ENCODE results near the gene XIRP2. TPM values are rescaled to one million over a fixed set of nuclear protein-coding genes. Genes with fewer than 3 reads are reported as not detected.

XIRP2 gene
- total RNA-seq, 2 donors from 2014 or later, result 42.8 to 43.7 TPM

DNA sequence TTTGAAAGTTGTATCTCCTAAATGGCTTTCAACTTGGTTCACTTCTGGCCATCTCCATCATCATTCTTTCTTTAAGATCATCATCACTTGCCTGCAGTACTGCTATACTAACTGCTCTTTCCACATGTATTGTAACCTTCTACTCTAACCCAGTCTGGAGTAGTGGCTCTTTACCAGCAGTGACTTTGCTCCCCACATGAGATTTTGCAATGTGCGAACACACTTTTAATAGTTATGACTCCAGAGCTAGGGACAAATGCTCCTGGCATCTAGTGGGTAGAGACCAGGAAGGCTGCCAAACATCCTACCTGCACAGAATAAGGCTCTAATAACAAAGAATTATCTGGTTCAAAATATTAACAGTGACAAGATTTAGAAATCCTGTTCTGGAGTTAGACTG lies 243.8 kb downstream of the XIRP2 start:
- DNase-seq (ENCODE audit: low spot score), result no peak
- TF ChIP-seq, protein P1, sequence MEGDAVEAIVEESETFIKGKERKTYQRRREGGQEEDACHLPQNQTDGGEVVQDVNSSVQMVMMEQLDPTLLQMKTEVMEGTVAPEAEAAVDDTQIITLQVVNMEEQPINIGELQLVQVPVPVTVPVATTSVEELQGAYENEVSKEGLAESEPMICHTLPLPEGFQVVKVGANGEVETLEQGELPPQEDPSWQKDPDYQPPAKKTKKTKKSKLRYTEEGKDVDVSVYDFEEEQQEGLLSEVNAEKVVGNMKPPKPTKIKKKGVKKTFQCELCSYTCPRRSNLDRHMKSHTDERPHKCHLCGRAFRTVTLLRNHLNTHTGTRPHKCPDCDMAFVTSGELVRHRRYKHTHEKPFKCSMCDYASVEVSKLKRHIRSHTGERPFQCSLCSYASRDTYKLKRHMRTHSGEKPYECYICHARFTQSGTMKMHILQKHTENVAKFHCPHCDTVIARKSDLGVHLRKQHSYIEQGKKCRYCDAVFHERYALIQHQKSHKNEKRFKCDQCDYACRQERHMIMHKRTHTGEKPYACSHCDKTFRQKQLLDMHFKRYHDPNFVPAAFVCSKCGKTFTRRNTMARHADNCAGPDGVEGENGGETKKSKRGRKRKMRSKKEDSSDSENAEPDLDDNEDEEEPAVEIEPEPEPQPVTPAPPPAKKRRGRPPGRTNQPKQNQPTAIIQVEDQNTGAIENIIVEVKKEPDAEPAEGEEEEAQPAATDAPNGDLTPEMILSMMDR (IDR thresholded peaks at IDR 0.05), result no peak
- H3K4me3 ChIP-seq, result no peak overlapping the region
- H3K36me3 ChIP-seq, result no peaks in the 10 kb centered on the region
- no peaks in the 10 kb centered on the region for H3K27me3 ChIP-seq
- H3K4me1 ChIP-seq, result no peaks in the 10 kb centered on the region
- no peak overlapping the region for H3K27ac ChIP-seq
- H3K9me3 ChIP-seq, result no peaks in the 10 kb centered on the region

DNA sequence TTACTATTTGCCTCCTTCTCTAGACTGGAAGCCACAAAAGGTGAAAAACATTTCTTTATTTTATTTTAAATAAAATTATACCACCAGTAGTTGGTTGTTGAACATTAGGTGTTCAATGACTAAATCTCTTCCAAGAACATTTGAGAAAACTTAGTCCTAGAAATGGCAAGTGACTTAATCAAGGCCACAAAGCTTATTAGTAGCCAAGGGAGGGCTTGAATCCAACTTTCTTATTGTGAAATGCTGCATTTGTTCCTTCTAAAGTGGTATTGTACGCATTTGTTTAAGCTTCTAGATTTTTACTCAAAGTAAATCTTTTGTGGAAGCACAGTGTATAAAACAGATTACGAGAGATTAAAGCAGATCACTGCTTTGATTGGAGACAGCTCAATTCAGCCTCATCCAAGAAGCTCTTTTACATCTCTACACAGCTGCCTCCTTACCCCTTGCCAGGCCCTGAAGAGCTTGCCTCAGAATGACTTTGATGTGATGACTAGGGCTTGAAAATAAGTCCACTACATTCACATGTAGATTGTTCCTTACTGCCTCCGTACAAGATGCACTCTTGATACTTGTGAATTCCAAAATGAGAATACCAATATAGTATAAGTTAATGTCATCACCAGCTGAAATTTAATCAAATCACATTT lies 244.8 kb downstream of the XIRP2 start:
- no peaks in the 10 kb centered on the region for H3K36me3 ChIP-seq
- H3K9me3 ChIP-seq, result no peaks in the 10 kb centered on the region
- no peaks in the 10 kb centered on the region for H3K27me3 ChIP-seq
- TF ChIP-seq, protein P1 (IDR thresholded peaks at IDR 0.05), result no peak
- no peaks in the 10 kb centered on the region for H3K4me1 ChIP-seq
- no peak for DNase-seq (ENCODE audit: low spot score)
- H3K27ac ChIP-seq, result no peak overlapping the region
- H3K4me3 ChIP-seq, result no peak overlapping the region

DNA sequence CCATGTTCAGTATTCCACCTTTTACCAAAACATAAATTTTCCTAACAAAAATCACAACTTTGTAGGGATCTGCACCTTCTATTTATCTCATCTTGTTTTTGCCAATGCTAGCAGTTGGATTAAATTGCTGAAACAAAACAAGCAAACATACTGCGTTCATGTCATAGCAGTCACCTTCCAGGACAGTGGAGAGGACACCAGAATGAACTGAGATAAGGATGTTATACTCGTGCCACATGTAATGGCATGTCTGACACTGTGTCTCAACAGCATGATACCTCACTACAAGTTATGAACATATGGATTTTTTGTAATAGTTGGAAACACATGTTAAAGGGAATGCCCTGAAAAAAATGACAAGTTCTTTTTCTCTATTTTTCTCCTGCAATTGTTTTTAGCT lies 245.3 kb downstream of the XIRP2 start:
- no peaks in the 10 kb centered on the region for H3K27me3 ChIP-seq
- no peaks in the 10 kb centered on the region for H3K36me3 ChIP-seq
- no peak overlapping the region for H3K27ac ChIP-seq
- no peak for DNase-seq (ENCODE audit: low spot score)
- TF ChIP-seq, protein P1 (IDR thresholded peaks at IDR 0.05), result no peak
- H3K4me3 ChIP-seq, result no peak overlapping the region
- no peaks in the 10 kb centered on the region for H3K9me3 ChIP-seq
- H3K4me1 ChIP-seq, result no peaks in the 10 kb centered on the region

DNA sequence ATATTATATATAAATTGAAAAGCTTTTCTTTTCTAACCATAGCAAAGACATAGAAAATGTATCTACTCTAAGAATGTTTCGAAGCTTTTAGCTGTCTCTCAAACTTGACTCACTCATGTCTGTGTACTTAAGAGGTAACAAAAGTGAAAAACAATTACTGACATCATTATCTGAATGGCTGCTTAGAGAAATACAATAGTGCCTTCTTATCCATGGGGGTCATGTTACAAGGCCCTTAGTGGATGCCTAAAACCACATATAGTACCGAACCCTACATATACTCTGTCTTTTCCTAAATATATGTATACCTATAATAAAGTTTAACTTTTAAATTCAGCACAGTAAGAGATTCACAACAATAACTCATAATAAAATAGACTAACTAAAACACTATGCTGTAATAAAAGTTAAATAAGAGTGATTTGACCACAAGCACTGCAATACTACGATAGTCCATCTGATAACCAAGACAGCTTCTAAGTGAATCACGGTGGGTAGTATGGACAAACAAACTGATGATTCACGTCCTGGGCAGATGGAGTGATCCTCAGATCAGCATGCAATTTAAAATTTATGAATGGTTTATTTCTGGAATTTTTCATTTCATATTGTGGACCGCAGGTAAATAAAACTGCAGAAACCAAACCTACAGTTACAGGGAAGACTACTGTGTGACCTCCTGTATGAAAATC lies 246.2 kb downstream of the XIRP2 start:
- TF ChIP-seq, protein P1 (IDR thresholded peaks at IDR 0.05), result no peak
- no peak for DNase-seq (ENCODE audit: low spot score)
- Histone ChIP-seq H3K27me3 (no peaks in the 10 kb centered on the region), H3K4me1 (no peaks in the 10 kb centered on the region), H3K36me3 (no peaks in the 10 kb centered on the region), H3K4me3 (no peak overlapping the region), H3K27ac (no peak overlapping the region), H3K9me3 (no peaks in the 10 kb centered on the region)

DNA sequence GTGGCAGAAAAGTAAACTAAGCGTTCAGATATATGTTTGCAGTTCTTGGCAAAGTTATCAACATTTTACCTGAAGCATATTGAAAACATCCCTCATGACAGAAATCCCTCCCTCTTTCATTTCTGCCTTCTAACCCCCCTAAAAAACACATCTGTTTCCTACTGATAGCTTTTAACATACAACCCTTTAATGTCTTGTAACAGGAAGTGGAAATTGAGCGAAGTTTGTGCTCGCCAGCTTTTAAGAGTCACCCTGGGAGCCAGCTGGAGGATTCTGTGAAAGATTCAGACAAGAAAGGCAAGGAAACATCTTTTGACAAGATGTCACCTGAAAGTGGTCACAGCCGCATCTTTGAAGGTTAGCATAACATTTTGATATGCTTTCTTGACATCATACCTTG lies 247.4 kb downstream of the XIRP2 start:
- DNase-seq (ENCODE audit: low spot score), result no peak
- H3K4me3 ChIP-seq, result no peak overlapping the region
- no peaks in the 10 kb centered on the region for H3K9me3 ChIP-seq
- TF ChIP-seq, protein P1 (IDR thresholded peaks at IDR 0.05), result no peak
- H3K27me3 ChIP-seq, result no peaks in the 10 kb centered on the region
- no peak overlapping the region for H3K27ac ChIP-seq
- peaks cover 0 to 4% of the 10 kb centered on the region in 2 donors for H3K4me1 ChIP-seq
- H3K36me3 ChIP-seq, result no peaks in the 10 kb centered on the region
